ENCODE results near the gene INPP5D. TPM values are rescaled to one million over a fixed set of nuclear protein-coding genes. Genes with fewer than 3 reads are reported as not detected.
A peak's percentile ranks its signal among the peaks of the same experiment; 100 is the strongest.

Gene INPP5D
- total and polyA plus RNA-seq, 2 of the 13 experiments (the other 11 are each of a cell fraction or from before 2014, with no cell fraction given): 16.7 to 18.0 TPM

DNA sequence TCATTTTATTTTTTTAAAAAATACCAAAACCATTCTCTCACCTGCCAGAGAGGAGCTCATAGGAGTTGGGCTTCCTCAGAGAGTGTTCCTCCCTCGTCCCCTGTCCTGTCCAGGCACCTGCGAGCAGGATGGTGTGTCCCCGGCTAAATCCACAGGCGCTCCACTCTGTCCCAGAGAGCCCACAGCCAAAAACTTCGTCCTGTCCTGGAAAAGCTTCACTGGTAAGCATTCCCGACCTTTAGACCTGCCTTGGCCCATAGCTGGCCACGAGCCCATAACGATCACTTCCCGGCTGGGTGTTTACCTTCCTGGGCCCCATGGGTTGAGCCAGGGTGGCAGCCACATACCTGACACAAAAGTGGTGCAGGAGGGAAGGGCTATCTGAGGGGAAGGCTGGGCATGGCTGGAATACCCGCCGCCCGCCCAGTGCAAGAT is 47.1 kb upstream of the INPP5D start, which contains the start of gene NGEF (continued):
- TF ChIP-seq ZNF383 (CRISPR knock-in tag; IDR thresholded peaks at IDR 0.05; ENCODE audit: borderline replicate concordance): 0 out of 2 replicates have a peak, but pooled peaks have one; percentile 18
- TF ChIP-seq ZNF703 (CRISPR knock-in tag; IDR thresholded peaks at IDR 0.05; ENCODE audit: borderline replicate concordance): no peak
- peak; percentile 89 for TF ChIP-seq KAT8 (CRISPR knock-in tag; IDR thresholded peaks at IDR 0.05)
- 0 out of 2 replicates have a peak, but pooled peaks have one; percentile 48 for TF ChIP-seq ZNF674 (CRISPR knock-in tag; IDR thresholded peaks at IDR 0.05; ENCODE audit: low read depth)
- TF ChIP-seq YEATS4 (CRISPR knock-in tag; IDR thresholded peaks at IDR 0.05; ENCODE audit: borderline replicate concordance): peak; percentile 87
- TF ChIP-seq RBFOX2 (IDR thresholded peaks at IDR 0.05; ENCODE audit: low read depth, low read length): peak; percentile 58
- no peak for TF ChIP-seq TCF7 (IDR thresholded peaks at IDR 0.05; ENCODE audit: low read depth)
- TF ChIP-seq, protein P1, sequence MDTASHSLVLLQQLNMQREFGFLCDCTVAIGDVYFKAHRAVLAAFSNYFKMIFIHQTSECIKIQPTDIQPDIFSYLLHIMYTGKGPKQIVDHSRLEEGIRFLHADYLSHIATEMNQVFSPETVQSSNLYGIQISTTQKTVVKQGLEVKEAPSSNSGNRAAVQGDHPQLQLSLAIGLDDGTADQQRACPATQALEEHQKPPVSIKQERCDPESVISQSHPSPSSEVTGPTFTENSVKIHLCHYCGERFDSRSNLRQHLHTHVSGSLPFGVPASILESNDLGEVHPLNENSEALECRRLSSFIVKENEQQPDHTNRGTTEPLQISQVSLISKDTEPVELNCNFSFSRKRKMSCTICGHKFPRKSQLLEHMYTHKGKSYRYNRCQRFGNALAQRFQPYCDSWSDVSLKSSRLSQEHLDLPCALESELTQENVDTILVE (CRISPR knock-in tag; IDR thresholded peaks at IDR 0.05): no peak
- TF ChIP-seq GFI1 (CRISPR knock-in tag; IDR thresholded peaks at IDR 0.05; ENCODE audit: borderline replicate concordance): peak; percentile 49; the same call in 1 of the 2 replicates
- peak; percentile 97 for TF ChIP-seq ZNF614 (CRISPR knock-in tag; IDR thresholded peaks at IDR 0.05; ENCODE audit: borderline replicate concordance)
- peak; percentile 70 to 72 for TF ChIP-seq NR2F1 (CRISPR knock-in tag; IDR thresholded peaks at IDR 0.05)
- 0 out of 2 replicates have a peak, but pooled peaks have one; percentile 50 for TF ChIP-seq ZNF775 (CRISPR knock-in tag; IDR thresholded peaks at IDR 0.05; ENCODE audit: borderline replicate concordance)
- TF ChIP-seq NR2F6 (IDR thresholded peaks at IDR 0.05): 0 out of 2 replicates have a peak, but pooled peaks have one; percentile 59
- TF ChIP-seq NR2F6 (CRISPR knock-in tag; IDR thresholded peaks at IDR 0.05): peak; percentile 92
- peak; percentile 69; the same call in 1 of the 2 replicates for TF ChIP-seq ZNF546 (CRISPR knock-in tag; conservative IDR thresholded peaks at IDR 0.05)
- peak; percentile 56 for TF ChIP-seq ZFY (CRISPR knock-in tag; IDR thresholded peaks at IDR 0.05)
- TF ChIP-seq ZNF878 (CRISPR knock-in tag; IDR thresholded peaks at IDR 0.05): peak; percentile 92
- TF ChIP-seq FOXM1 (CRISPR knock-in tag; IDR thresholded peaks at IDR 0.05): no peak
- TF ChIP-seq DNMT3B (CRISPR knock-in tag; conservative IDR thresholded peaks at IDR 0.05): no peak
- TF ChIP-seq ZKSCAN1 (IDR thresholded peaks at IDR 0.05; ENCODE audit: low read length): no peak; the same call in 1 of the 2 replicates
- peak; percentile 67; the same call in 1 of the 2 replicates for TF ChIP-seq ZNF747 (CRISPR knock-in tag; IDR thresholded peaks at IDR 0.05; ENCODE audit: borderline replicate concordance)
- TF ChIP-seq ZNF121 (CRISPR knock-in tag; IDR thresholded peaks at IDR 0.05): peak; percentile 44; the same call in 1 of the 2 replicates
- peak; percentile 27; the same call in 1 of the 2 replicates for TF ChIP-seq ZNF572 (CRISPR knock-in tag; IDR thresholded peaks at IDR 0.05)
- TF ChIP-seq ZNF333 (CRISPR knock-in tag; IDR thresholded peaks at IDR 0.05; ENCODE audit: borderline replicate concordance): 0 out of 2 replicates have a peak, but pooled peaks have one; percentile 27
- no peak for TF ChIP-seq JUNB (CRISPR knock-in tag; IDR thresholded peaks at IDR 0.05; ENCODE audit: borderline replicate concordance)
- TF ChIP-seq SMAD3 (CRISPR knock-in tag; IDR thresholded peaks at IDR 0.05): peak; percentile 85
- peak; percentile 75; the same call in 1 of the 2 replicates for TF ChIP-seq FOXA1 (IDR thresholded peaks at IDR 0.05)
- TF ChIP-seq FOXA1 (CRISPR knock-in tag; IDR thresholded peaks at IDR 0.05): peak; percentile 99
- 0 out of 2 replicates have a peak, but pooled peaks have one; percentile 13 for TF ChIP-seq ZFP41 (CRISPR knock-in tag; IDR thresholded peaks at IDR 0.05; ENCODE audit: borderline replicate concordance)
- TF ChIP-seq ZSCAN30 (CRISPR knock-in tag; IDR thresholded peaks at IDR 0.05): no peak
- TF ChIP-seq SALL2 (CRISPR knock-in tag; IDR thresholded peaks at IDR 0.05): peak; percentile 55; the same call in 1 of the 2 replicates
- TF ChIP-seq, protein P2, sequence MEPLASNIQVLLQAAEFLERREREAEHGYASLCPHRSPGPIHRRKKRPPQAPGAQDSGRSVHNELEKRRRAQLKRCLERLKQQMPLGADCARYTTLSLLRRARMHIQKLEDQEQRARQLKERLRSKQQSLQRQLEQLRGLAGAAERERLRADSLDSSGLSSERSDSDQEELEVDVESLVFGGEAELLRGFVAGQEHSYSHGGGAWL (CRISPR knock-in tag; IDR thresholded peaks at IDR 0.05): peak; percentile 77; the same call in 1 of the 2 replicates
- peak; percentile 91 for TF ChIP-seq ZNF12 (CRISPR knock-in tag; IDR thresholded peaks at IDR 0.05)
- TF ChIP-seq MED8 (CRISPR knock-in tag; IDR thresholded peaks at IDR 0.05; ENCODE audit: insufficient replicate concordance): no peak
